OCI-LY1 (cell line): ENCODE data around the gene PLXNA2.

Experiments
- EZH2 ChIP-seq: fragments of 200-600 bp; sonication (generic), shearing (Covaris generic); IDR thresholded peaks from 2 replicates; pipeline ENCODE4 v1.8.0; 2017; ENCODE audit warnings: borderline replicate concordance, mixed run types, mild to moderate bottlenecking, antibody characterized with exemption, low read length, moderate library complexity, mixed read lengths
- TF ChIP-seq, protein P1 (sequence below): fragments of 200-600 bp; sonication (generic), shearing (Covaris generic); IDR thresholded peaks from 2 replicates; pipeline ENCODE4 v1.5.1; 2017; ENCODE audit warnings: mild to moderate bottlenecking, antibody characterized with exemption, low read length, moderate library complexity, mixed read lengths

DNA sequence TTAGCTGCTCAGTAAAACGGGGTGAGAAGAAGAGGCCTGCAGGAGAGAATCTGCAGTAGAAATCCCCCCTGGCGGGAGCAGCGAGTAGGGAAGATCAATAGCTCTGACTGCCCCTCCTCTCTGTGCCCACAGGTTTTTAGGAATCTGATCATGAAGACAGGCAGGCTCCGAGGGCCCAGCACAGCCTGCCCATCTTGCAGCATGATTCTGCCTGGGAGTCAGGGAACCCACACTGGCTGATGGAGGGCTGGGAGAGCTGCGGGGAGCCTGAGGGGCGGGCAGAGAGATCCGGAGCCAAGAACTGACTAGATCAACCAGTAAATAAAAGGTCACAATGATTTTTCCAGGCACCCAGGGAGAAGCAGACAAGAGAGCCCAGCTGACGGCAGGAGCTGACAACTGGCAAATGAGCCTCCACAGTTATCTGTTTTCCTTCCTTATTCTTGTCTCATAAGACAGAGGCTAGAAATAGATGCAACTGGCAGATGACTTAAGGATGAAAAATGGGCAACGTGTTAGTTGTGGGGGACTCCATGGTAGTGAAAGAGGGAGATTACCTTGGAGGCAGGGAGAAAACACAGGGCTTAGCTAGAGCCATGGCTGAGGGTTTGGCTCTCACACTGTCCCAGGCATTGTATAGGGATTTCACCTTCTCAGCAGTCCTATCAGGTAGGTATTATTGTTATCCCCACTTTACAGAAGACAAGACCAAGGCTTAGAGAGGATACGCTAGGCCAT lies 116.2 kb downstream of the PLXNA2 start:
- TF ChIP-seq, protein P1, sequence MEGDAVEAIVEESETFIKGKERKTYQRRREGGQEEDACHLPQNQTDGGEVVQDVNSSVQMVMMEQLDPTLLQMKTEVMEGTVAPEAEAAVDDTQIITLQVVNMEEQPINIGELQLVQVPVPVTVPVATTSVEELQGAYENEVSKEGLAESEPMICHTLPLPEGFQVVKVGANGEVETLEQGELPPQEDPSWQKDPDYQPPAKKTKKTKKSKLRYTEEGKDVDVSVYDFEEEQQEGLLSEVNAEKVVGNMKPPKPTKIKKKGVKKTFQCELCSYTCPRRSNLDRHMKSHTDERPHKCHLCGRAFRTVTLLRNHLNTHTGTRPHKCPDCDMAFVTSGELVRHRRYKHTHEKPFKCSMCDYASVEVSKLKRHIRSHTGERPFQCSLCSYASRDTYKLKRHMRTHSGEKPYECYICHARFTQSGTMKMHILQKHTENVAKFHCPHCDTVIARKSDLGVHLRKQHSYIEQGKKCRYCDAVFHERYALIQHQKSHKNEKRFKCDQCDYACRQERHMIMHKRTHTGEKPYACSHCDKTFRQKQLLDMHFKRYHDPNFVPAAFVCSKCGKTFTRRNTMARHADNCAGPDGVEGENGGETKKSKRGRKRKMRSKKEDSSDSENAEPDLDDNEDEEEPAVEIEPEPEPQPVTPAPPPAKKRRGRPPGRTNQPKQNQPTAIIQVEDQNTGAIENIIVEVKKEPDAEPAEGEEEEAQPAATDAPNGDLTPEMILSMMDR: no peak
- no peak for TF ChIP-seq EZH2
